ENCODE data around the gene SNAPIN.

DNA sequence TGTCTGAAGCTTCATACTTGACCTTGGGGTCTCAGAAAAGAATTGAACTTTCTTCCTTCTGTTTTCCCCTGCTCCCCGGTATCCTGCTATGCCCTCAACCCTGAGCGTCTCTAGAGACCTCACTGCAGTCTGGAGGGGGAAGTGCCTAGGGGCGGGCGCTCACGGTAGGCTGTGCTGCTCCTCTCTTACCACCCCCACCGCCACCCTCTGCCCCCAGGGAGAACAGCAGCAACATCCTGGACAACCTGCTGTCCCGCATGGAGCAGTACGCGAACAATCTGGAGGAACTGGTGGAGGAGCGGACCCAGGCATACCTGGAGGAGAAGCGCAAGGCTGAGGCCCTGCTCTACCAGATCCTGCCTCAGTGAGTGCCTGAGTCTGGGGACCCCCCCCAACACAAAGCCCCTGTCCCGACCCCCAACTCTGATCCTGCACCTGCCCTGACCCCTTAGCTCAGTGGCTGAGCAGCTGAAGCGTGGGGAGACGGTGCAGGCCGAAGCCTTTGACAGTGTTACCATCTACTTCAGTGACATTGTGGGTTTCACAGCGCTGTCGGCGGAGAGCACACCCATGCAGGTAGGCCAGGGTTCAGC is 30.3 kb downstream of the SNAPIN start:
- TF ChIP-seq, protein P1, sequence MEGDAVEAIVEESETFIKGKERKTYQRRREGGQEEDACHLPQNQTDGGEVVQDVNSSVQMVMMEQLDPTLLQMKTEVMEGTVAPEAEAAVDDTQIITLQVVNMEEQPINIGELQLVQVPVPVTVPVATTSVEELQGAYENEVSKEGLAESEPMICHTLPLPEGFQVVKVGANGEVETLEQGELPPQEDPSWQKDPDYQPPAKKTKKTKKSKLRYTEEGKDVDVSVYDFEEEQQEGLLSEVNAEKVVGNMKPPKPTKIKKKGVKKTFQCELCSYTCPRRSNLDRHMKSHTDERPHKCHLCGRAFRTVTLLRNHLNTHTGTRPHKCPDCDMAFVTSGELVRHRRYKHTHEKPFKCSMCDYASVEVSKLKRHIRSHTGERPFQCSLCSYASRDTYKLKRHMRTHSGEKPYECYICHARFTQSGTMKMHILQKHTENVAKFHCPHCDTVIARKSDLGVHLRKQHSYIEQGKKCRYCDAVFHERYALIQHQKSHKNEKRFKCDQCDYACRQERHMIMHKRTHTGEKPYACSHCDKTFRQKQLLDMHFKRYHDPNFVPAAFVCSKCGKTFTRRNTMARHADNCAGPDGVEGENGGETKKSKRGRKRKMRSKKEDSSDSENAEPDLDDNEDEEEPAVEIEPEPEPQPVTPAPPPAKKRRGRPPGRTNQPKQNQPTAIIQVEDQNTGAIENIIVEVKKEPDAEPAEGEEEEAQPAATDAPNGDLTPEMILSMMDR (IDR thresholded peaks at IDR 0.05; ENCODE audit: low read depth, low read length), result no peak
- no peak for TF ChIP-seq EZH2phosphoT487 (IDR thresholded peaks at IDR 0.05; ENCODE audit: low read depth)

Data from OCI-LY3 (cell line).